Neuronal stem cell (in vitro differentiated cells): ENCODE data around the gene FARS2.

Experiments
- DNase-seq: peaks from one replicate; pipeline ENCODE4 v3.0.0-alpha.2; 2013; ENCODE audit warnings: low spot score
- H2AFZ ChIP-seq: one replicate; pipeline ENCODE4 v1.6.1; 2013; ENCODE audit warnings: mild to moderate bottlenecking, low read length, inconsistent platforms
- H2AK5ac ChIP-seq: 2 replicates; pipeline ENCODE4 v1.6.1; 2013; ENCODE audit warnings: low read depth, mild to moderate bottlenecking, inconsistent platforms, low read length, moderate library complexity, mixed read lengths
- H2BK120ac ChIP-seq: 2 replicates; pipeline ENCODE4 v1.6.1; 2013; ENCODE audit warnings: low read depth, mild to moderate bottlenecking, inconsistent platforms, low read length, moderate library complexity, mixed read lengths
- H2BK12ac ChIP-seq: one replicate; pipeline ENCODE4 v1.6.1; 2013; ENCODE audit warnings: low read length, inconsistent platforms
- H2BK15ac ChIP-seq: 2 replicates; pipeline ENCODE4 v1.6.1; 2013; ENCODE audit warnings: mild to moderate bottlenecking, low read length, inconsistent platforms, mixed read lengths
- H2BK5ac ChIP-seq: one replicate; pipeline ENCODE4 v1.6.1; 2013; ENCODE audit warnings: inconsistent platforms, mild to moderate bottlenecking, low read length, moderate library complexity
- H3K14ac ChIP-seq: one replicate; pipeline ENCODE4 v1.6.1; 2013; ENCODE audit warnings: low read length, inconsistent platforms
- H3K18ac ChIP-seq: 2 replicates; pipeline ENCODE4 v1.6.1; 2013; ENCODE audit warnings: low read length, inconsistent platforms
- H3K23ac ChIP-seq: 2 replicates; pipeline ENCODE4 v1.6.1; 2013; ENCODE audit warnings: low read depth, mild to moderate bottlenecking, mixed read lengths, low read length, inconsistent platforms; ENCODE audit not compliant: poor library complexity
- H3K27ac ChIP-seq: replicated peaks from 3 replicates; pipeline ENCODE4 v1.5.1; 2013; ENCODE audit warnings: low read length, inconsistent platforms
- H3K27me3 ChIP-seq, 3 experiments: 2 replicates each; pipeline ENCODE4 v1.6.1; 2013; ENCODE audit warnings: low read length in 3 of 3, mild to moderate bottlenecking in 2 of 3, inconsistent platforms in 1 of 3, low read depth in 1 of 3, mixed read lengths in 1 of 3, moderate library complexity in 1 of 3; ENCODE audit not compliant: control insufficient read depth in 3 of 3, insufficient read depth in 3 of 3
- H3K36me3 ChIP-seq, 2 donors: replicated peaks in 1 of 2; 2 replicates each; pipeline ENCODE4 v1.6.1; 2013; ENCODE audit warnings: low read length in 2 of 2; ENCODE audit not compliant: control insufficient read depth in 2 of 2, insufficient read depth in 2 of 2
- H3K4ac ChIP-seq: 2 replicates; pipeline ENCODE4 v1.6.1; 2013; ENCODE audit warnings: inconsistent platforms, mild to moderate bottlenecking, low read length, moderate library complexity
- H3K4me1 ChIP-seq, 2 donors: 1 replicate in 1 of 2; 2 replicates in 1 of 2; pipeline ENCODE4 v1.6.1; 2013; ENCODE audit warnings: low read length in 2 of 2, low read depth in 1 of 2; ENCODE audit not compliant: control insufficient read depth in 2 of 2, insufficient read depth in 1 of 2
- H3K4me2 ChIP-seq: one replicate; pipeline ENCODE4 v1.6.1; 2013; ENCODE audit warnings: mild to moderate bottlenecking, low read length, inconsistent platforms; ENCODE audit not compliant: insufficient read depth, poor library complexity, severe bottlenecking
- H3K4me3 ChIP-seq, 2 donors: 2 replicates each; pipeline ENCODE4 v1.5.1; 2013; ENCODE audit warnings: low read length in 2 of 2, mild to moderate bottlenecking in 2 of 2, inconsistent platforms in 1 of 2, moderate library complexity in 1 of 2
- H3K79me1 ChIP-seq: one replicate; pipeline ENCODE4 v1.6.1; 2013; ENCODE audit warnings: low read depth, mild to moderate bottlenecking, inconsistent platforms, low read length, moderate library complexity
- H3K9ac ChIP-seq: one replicate; pipeline ENCODE4 v1.6.1; 2013; ENCODE audit warnings: mild to moderate bottlenecking, low read depth, low read length, inconsistent platforms; ENCODE audit not compliant: poor library complexity
- H3K9me3 ChIP-seq, 2 donors: replicated peaks in 1 of 2; 2 replicates each; pipeline versions ENCODE3 to v1.6.1; 2013; ENCODE audit warnings: low read length in 2 of 2, mild to moderate bottlenecking in 2 of 2, inconsistent platforms in 1 of 2, low read depth in 1 of 2, mixed read lengths in 1 of 2, moderate library complexity in 1 of 2; ENCODE audit not compliant: control insufficient read depth in 2 of 2, insufficient read depth in 1 of 2
- H4K8ac ChIP-seq: one replicate; pipeline ENCODE4 v1.6.1; 2013; ENCODE audit warnings: low read depth, mild to moderate bottlenecking, inconsistent platforms, low read length, moderate library complexity
- H4K91ac ChIP-seq: one replicate; pipeline ENCODE4 v1.6.1; 2013; ENCODE audit warnings: low read length, low read depth, mild to moderate bottlenecking, inconsistent platforms; ENCODE audit not compliant: poor library complexity
- WGBS, 2 donors: extraction: QIAGEN DNeasy Blood & Tissue Kit; methylation state at CpG; one replicate each; pipeline ENCODE4 v1.1.7; 2013; ENCODE audit warnings: missing lambda C conversion rate in 2 of 2, mixed read lengths in 1 of 2; ENCODE audit not compliant: insufficient read length in 2 of 2, insufficient replicate concordance in 1 of 2; ENCODE audit errors: extremely low coverage in 2 of 2; 5-methylcytosine and 5-hydroxymethylcytosine counted together

FARS2 gene

GRCh38 chr6:5662797-5663196 lies 401.5 kb downstream of the FARS2 start:
- no peak overlapping the region for H3K27ac ChIP-seq
- H3K36me3 ChIP-seq, result no peaks in the 10 kb centered on the region
- H3K4me3 ChIP-seq, result no peak overlapping the region
- DNase-seq, result no peak
- no peak overlapping the region for H3K14ac ChIP-seq
- H2BK120ac ChIP-seq, result no peak overlapping the region
- H2AFZ ChIP-seq, result no peak overlapping the region
- no peak overlapping the region for H2BK15ac ChIP-seq
- H3K4me1 ChIP-seq, result peaks cover 3 to 5% of the 10 kb centered on the region in 2 donors
- no peaks in the 10 kb centered on the region for H3K79me1 ChIP-seq
- H3K18ac ChIP-seq, result no peak overlapping the region
- H2BK5ac ChIP-seq, result no peak overlapping the region
- H3K9me3 ChIP-seq, result no peaks in the 10 kb centered on the region
- no peak overlapping the region for H2BK12ac ChIP-seq
- no peak overlapping the region for H3K4me2 ChIP-seq
- WGBS, 2 donors, result no CpG with 5 or more reads among the region's 3 CpGs
- H2AK5ac ChIP-seq, result no peak overlapping the region
- H3K23ac ChIP-seq, result no peak overlapping the region
- no peak overlapping the region for H3K4ac ChIP-seq
- no peak overlapping the region for H4K91ac ChIP-seq
- H3K27me3 ChIP-seq, result no peaks in the 10 kb centered on the region
- H3K9ac ChIP-seq, result no peak overlapping the region
- no peak overlapping the region for H4K8ac ChIP-seq

GRCh38 chr6:5663259-5663658 lies 401.9 kb downstream of the FARS2 start:
- no CpG with 5 or more reads among the region's 4 CpGs for WGBS, 2 donors
- no peak overlapping the region for H3K27ac ChIP-seq
- H3K18ac ChIP-seq, result no peak overlapping the region

DNA sequence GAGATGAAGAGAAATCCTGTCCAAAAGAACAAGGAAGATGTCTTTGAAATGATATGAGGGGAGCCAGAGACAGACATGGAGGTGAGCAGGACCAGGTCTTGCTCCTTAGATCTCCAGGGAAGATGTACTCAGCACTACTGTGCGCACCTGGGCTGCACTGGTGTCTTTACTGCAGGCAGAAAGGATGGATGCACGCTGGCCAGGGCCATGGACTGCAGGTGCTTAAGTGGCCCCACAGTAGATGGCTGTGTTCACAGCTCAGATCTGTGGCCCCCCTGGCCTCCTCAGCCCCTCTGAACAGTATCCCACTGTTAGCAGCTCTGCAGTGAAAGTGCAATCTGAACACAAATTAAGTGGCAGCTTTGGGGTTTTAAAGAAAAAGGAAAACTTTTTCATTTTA lies 402.4 kb downstream of the FARS2 start:
- no peaks in the 10 kb centered on the region for H3K36me3 ChIP-seq
- no peak overlapping the region for H3K23ac ChIP-seq
- H3K4ac ChIP-seq, result no peak overlapping the region
- H4K91ac ChIP-seq, result no peak overlapping the region
- H2BK5ac ChIP-seq, result no peak overlapping the region
- no peak overlapping the region for H2BK15ac ChIP-seq
- H3K14ac ChIP-seq, result no peak overlapping the region
- no CpG with 5 or more reads among the region's 2 CpGs for WGBS, 2 donors
- H3K27ac ChIP-seq, result no peak overlapping the region
- no peak overlapping the region for H3K4me3 ChIP-seq
- H2BK12ac ChIP-seq, result peak overlapping the region; percentile 86
- no peak overlapping the region for H2BK120ac ChIP-seq
- H4K8ac ChIP-seq, result no peak overlapping the region
- peak overlapping the region; percentile 16 for H3K18ac ChIP-seq
- no peak overlapping the region for H2AK5ac ChIP-seq
- H3K27me3 ChIP-seq, result no peaks in the 10 kb centered on the region
- H3K4me1 ChIP-seq, result peaks cover 3 to 5% of the 10 kb centered on the region in 2 donors
- no peak overlapping the region for H3K4me2 ChIP-seq
- no peaks in the 10 kb centered on the region for H3K79me1 ChIP-seq
- H2AFZ ChIP-seq, result no peak overlapping the region
- no peaks in the 10 kb centered on the region for H3K9me3 ChIP-seq
- no peak for DNase-seq
- H3K9ac ChIP-seq, result no peak overlapping the region

More at GRCh38 chr6:5663259-5663658, 401.9 kb downstream of the FARS2 start:
- Histone ChIP-seq H2AK5ac (no peak overlapping the region), H2BK5ac (no peak overlapping the region), H2BK12ac (no peak overlapping the region), H2AFZ (no peak overlapping the region), H4K91ac (no peak overlapping the region), H2BK120ac (no peak overlapping the region), H3K14ac (no peak overlapping the region), H3K27me3 (no peaks in the 10 kb centered on the region), H3K9me3 (no peaks in the 10 kb centered on the region), H3K4me1 (peaks cover 3 to 5% of the 10 kb centered on the region in 2 donors), H4K8ac (no peak overlapping the region), H3K23ac (no peak overlapping the region), H3K9ac (no peak overlapping the region), H3K4me2 (no peak overlapping the region), H3K4me3 (no peak overlapping the region), H3K4ac (no peak overlapping the region), H3K36me3 (no peaks in the 10 kb centered on the region), H3K79me1 (no peaks in the 10 kb centered on the region), H2BK15ac (no peak overlapping the region)
- no peak for DNase-seq

DNA sequence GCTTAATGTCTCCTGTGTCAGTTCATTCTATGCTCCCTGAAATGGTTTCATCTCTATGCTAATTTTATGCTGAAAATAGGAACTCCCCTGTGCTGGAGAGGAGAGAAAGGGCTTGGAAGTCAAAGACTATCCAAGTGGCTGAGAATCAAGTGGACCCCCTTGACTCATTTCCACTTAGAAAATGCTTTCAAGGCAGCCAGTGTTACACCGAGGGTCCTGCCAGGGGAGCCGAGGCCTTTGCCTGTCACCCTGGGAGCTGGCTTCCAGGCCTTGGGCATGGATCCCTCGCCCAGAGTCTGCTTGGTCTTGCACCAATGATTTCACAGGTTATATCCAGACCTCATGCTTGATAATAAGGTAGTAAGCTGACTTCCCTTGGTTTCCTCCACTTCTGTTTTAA lies 402.8 kb downstream of the FARS2 start:
- Histone ChIP-seq H3K14ac (no peak overlapping the region), H3K4me3 (no peak overlapping the region), H3K79me1 (no peaks in the 10 kb centered on the region)

More for the DNA sequence above, 402.8 kb downstream of the FARS2 start:
- Histone ChIP-seq H3K9me3 (no peaks in the 10 kb centered on the region), H3K27ac (no peak overlapping the region), H3K18ac (no peak overlapping the region), H2BK5ac (no peak overlapping the region), H2BK12ac (no peak overlapping the region), H2AK5ac (no peak overlapping the region), H2AFZ (no peak overlapping the region), H3K4me1 (peaks cover 3 to 4% of the 10 kb centered on the region in 2 donors), H3K9ac (no peak overlapping the region), H2BK15ac (no peak overlapping the region), H4K91ac (no peak overlapping the region), H3K23ac (no peak overlapping the region), H4K8ac (no peak overlapping the region), H3K4me2 (no peak overlapping the region), H3K36me3 (no peaks in the 10 kb centered on the region), H3K4ac (no peak overlapping the region), H3K27me3 (no peaks in the 10 kb centered on the region), H2BK120ac (no peak overlapping the region)
- no CpG with 5 or more reads among the region's 3 CpGs for WGBS, 2 donors
- DNase-seq, result no peak
